Fibroblast of pulmonary artery (primary cell): ENCODE measurements around the gene FAM117B.

ENCODE experiments used
- DNase-seq: peaks from one replicate; pipeline ENCODE4 v3.0.0-alpha.2; 2010; ENCODE audit warnings: low read depth
- H3K4me3 ChIP-seq: replicated peaks from 2 replicates; pipeline ENCODE4 v1.5.1; 2011; ENCODE audit warnings: low read depth, mild to moderate bottlenecking, control low read depth, low read length, moderate library complexity
- CTCF ChIP-seq: IDR thresholded peaks from 2 replicates; pipeline ENCODE4 v1.5.1; 2011; ENCODE audit warnings: mild to moderate bottlenecking, control low read depth, low read length, inconsistent platforms; ENCODE audit errors: missing control alignments

FAM117B gene

GRCh38 chr2:202750763-202751427 lies 116.1 kb downstream of the FAM117B start:
- TF ChIP-seq CTCF, result no peak
- H3K4me3 ChIP-seq, result no peak overlapping the region
- DNase-seq, result peak; percentile 3

DNA sequence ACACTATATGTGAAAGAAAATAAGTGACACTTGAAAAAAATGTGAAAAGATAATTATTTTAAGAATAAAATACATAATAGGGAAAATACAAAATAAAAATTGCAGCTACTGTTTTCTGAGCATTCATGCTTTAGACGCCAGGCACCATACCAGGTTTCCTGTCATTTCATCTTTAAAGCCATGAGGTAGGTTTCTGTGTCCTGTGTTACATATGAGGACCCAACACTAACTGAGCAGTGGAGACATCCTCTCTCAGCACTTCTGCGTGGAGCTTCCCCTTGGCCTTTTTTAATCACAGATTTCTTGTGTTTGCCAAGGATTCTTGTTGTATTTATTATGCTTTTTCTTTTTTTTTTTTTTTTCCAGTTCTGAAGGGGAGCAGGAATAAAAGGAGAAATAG lies 117.3 kb downstream of the FAM117B start:
- no peak overlapping the region for H3K4me3 ChIP-seq
- DNase-seq, result no peak
- TF ChIP-seq CTCF, result no peak

DNA sequence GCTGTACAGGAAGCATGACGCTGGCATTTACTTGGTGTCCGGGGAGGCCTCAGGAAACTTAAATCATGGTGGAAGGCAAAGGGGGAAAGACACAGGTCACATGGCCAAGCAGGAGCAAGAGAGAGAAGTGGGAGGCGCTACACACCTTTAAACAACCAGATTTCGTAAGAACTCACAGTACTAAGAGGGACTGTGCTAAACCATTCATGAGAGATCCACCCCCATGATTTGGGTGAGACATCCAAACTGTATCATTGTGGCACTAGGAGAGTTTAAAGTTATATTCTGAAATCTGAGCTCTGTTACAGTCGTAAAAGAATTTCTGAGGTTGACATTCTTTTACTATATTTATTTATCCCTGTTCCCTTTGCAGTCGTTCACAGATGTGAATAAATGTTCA lies 120.2 kb downstream of the FAM117B start:
- TF ChIP-seq CTCF, result no peak
- no peak for DNase-seq
- H3K4me3 ChIP-seq, result no peak overlapping the region

- no peak overlapping the region for H3K4me3 ChIP-seq
- TF ChIP-seq CTCF, result no peak
- no peak for DNase-seq
Measured at GRCh38 chr2:202756598-202756997, 121.8 kb downstream of the FAM117B start.

DNA sequence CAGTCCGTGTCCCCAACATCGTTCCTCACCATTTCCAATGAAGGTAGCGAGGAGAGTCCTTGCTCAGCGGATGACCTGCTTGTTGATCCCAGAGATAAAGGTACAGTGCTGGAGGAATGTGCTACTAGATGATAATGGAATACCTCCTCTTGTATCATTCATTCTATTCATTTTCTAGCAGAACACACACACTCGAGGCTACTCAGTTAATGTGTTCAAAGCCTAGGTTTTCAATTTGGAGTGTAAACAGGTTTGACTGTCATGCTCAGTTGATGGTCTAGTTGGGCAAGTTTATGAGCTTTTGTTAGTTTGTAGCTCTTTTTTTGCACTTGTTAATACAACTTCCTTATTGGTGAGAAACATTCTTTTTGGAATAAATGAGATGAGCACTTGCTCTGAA lies 122.6 kb downstream of the FAM117B start:
- no peak for DNase-seq
- no peak overlapping the region for H3K4me3 ChIP-seq

DNA sequence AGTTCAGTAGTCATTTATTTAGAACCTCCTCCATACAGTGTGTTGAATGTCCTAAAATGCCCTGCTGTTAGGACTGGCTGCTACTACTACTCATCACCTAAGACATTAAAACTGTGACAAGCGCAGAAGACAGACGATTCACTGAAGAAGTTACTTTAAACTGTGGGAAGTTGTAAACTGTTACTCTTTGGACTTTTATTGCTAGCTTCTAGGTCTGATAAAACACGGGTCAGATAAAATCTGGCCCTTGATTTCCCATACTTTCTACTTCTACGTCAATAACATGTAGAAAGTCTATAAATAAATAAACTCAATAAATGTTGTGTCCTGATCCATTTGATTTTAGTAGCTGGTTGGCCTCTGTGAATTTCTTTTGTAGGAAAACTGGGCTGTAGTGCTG lies 123.4 kb downstream of the FAM117B start:
- TF ChIP-seq CTCF, result no peak
- no peak for DNase-seq
- H3K4me3 ChIP-seq, result no peak overlapping the region

More for the DNA sequence above, 122.6 kb downstream of the FAM117B start:
- TF ChIP-seq CTCF, result no peak

GRCh38 chr2:202758604-202759003 lies 123.8 kb downstream of the FAM117B start:
- TF ChIP-seq CTCF, result no peak
- DNase-seq, result no peak
- H3K4me3 ChIP-seq, result no peak overlapping the region
